Peyer's patch (tissue), 4 donors: ENCODE results near the gene VPS8. TPM values are rescaled to one million over a fixed set of nuclear protein-coding genes. Genes with fewer than 3 reads are reported as not detected.

Experiments used
- DNase-seq, 3 donors: peaks; one replicate each; pipeline ENCODE4 v3.0.0-alpha.2; 2017 to 2019
- H3K27ac ChIP-seq, 4 donors: fragments of 200-600 bp; sonication (generic); one replicate each; pipeline ENCODE4 v1.5.1; 2016 to 2019
- H3K27me3 ChIP-seq, 2 donors: fragments of 200-600 bp; sonication (generic); one replicate each; pipeline ENCODE4 v1.5.1; 2019
- H3K36me3 ChIP-seq, 3 donors: fragments of 200-600 bp; sonication (generic); one replicate each; pipeline ENCODE4 v1.5.1; 2016 to 2019
- H3K4me1 ChIP-seq, 4 donors: fragments of 200-600 bp; sonication (generic); one replicate each; pipeline ENCODE4 v1.5.1; 2016 to 2019
- H3K4me3 ChIP-seq, 4 donors: fragments of 200-600 bp; sonication (generic); 1 replicate in 3 of 4; 2 replicates in 1 of 4; pipeline ENCODE4 v1.5.1; 2016 to 2019; ENCODE audit warnings: mild to moderate bottlenecking in 1 of 4
- H3K9me3 ChIP-seq, 4 donors: fragments of 200-600 bp; sonication (generic); one replicate each; pipeline ENCODE4 v1.5.1; 2016 to 2019; ENCODE audit warnings: mild to moderate bottlenecking in 1 of 4
- POLR2A ChIP-seq, 2 donors: fragments of 450-650 bp; IDR thresholded peaks; one replicate each; pipeline ENCODE4 v1.5.1; 2017; ENCODE audit warnings: antibody characterized with exemption in 2 of 2, mild to moderate bottlenecking in 2 of 2, moderate library complexity in 2 of 2
- total RNA-seq, 4 donors: library from RNA; depleted of rRNA; stranded (reverse); fragments of >200 nt; gene quantifications; one replicate each; pipeline ENCODE4 v1.1.0, GENCODE V29; 2016
- TF ChIP-seq, protein P1 (sequence below), 6 experiments: fragments of 450-650 bp in 4 of 6; fragments of 200-600 bp in 2 of 6; sonication (generic) in 1 of 6; IDR thresholded peaks; one replicate each; pipeline ENCODE4 v1.5.1; 2017 to 2019; ENCODE audit warnings: antibody characterized with exemption in 6 of 6, mild to moderate bottlenecking in 3 of 6, moderate library complexity in 1 of 6

VPS8 gene
- total RNA-seq, 4 donors from 2014 or later: 49.7 to 109 (median 74.3) TPM

- no peak for DNase-seq
- no peak overlapping the region for H3K27ac ChIP-seq
- no peaks in the 10 kb centered on the region for H3K36me3 ChIP-seq
Observed at GRCh38 chr3:184796954-184797353, 15.0 kb upstream of the VPS8 start.

DNA sequence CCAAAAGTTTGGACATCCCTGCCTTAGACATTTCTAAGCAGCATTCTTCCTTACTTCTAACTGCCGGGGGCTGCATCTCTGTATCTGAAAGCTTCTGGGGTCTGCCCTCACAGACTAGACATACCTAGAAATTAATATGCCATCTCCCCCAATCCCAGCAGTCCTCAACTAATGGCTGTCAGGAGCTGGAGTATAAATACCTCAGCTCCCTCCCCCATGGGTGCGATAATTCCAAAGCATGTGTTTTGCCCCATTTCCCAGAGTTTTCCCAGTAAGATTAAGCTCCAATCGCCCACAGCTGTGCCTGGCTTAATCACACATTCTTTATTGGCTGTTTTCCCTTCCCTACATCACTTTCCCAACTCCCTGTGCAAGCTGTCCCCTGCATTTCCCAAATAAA, 13.8 kb upstream of the VPS8 start:
- no peak for TF ChIP-seq POLR2A (IDR thresholded peaks at IDR 0.05)
- TF ChIP-seq, protein P1, sequence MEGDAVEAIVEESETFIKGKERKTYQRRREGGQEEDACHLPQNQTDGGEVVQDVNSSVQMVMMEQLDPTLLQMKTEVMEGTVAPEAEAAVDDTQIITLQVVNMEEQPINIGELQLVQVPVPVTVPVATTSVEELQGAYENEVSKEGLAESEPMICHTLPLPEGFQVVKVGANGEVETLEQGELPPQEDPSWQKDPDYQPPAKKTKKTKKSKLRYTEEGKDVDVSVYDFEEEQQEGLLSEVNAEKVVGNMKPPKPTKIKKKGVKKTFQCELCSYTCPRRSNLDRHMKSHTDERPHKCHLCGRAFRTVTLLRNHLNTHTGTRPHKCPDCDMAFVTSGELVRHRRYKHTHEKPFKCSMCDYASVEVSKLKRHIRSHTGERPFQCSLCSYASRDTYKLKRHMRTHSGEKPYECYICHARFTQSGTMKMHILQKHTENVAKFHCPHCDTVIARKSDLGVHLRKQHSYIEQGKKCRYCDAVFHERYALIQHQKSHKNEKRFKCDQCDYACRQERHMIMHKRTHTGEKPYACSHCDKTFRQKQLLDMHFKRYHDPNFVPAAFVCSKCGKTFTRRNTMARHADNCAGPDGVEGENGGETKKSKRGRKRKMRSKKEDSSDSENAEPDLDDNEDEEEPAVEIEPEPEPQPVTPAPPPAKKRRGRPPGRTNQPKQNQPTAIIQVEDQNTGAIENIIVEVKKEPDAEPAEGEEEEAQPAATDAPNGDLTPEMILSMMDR (IDR thresholded peaks at IDR 0.05): no peak
- no peak overlapping the region for H3K27ac ChIP-seq
- no peak for DNase-seq
- no peaks in the 10 kb centered on the region for H3K36me3 ChIP-seq
- H3K27me3 ChIP-seq: no peaks in the 10 kb centered on the region
- H3K9me3 ChIP-seq: no peaks in the 10 kb centered on the region
- H3K4me3 ChIP-seq: no peak overlapping the region
- H3K4me1 ChIP-seq: no peaks in the 10 kb centered on the region

More at GRCh38 chr3:184796954-184797353, 15.0 kb upstream of the VPS8 start:
- Histone ChIP-seq H3K4me3 (no peak overlapping the region), H3K4me1 (no peaks in the 10 kb centered on the region), H3K27me3 (no peaks in the 10 kb centered on the region), H3K9me3 (no peaks in the 10 kb centered on the region)
- no peak for TF ChIP-seq POLR2A (IDR thresholded peaks at IDR 0.05)
- TF ChIP-seq, protein P1 (IDR thresholded peaks at IDR 0.05): no peak

DNA sequence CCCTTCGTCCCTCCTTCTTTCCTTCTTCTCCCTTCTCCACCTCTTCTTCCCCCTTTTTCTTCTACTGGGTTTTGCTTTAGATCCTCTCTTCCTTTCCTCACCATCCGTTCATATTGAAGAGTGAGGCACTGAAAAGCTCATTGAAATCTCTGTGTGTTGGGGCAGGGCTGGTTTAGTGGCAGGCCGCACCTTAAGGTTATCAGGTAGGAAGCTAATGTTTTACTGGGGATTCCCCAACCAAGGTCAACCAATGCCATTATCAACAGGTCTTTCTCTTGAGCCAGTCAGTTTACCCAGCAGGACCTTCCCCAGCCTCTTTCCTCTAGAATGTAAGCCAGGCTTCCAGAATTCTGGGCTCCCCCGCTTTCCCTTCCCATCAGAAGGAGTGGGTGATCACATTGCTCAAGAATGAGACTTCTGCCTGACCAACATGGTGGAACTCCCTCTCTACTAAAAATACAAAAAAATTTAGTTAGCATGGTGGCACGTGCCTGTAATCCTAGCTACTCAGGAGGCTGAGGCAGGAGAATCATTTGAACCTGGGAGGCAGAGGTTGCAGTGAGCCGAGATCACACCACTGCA, 11.5 kb upstream of the VPS8 start:
- peak in 1 of 3 donors; percentile 59 for DNase-seq
- Histone ChIP-seq H3K4me1 (peaks cover 0 to 10% (median 0%) of the 10 kb centered on the region in 4 donors), H3K27ac (no peak overlapping the region), H3K9me3 (no peaks in the 10 kb centered on the region), H3K27me3 (no peaks in the 10 kb centered on the region), H3K36me3 (no peaks in the 10 kb centered on the region), H3K4me3 (no peak overlapping the region)
- no peak for TF ChIP-seq POLR2A (IDR thresholded peaks at IDR 0.05)
- TF ChIP-seq, protein P1 (IDR thresholded peaks at IDR 0.05): no peak

DNA sequence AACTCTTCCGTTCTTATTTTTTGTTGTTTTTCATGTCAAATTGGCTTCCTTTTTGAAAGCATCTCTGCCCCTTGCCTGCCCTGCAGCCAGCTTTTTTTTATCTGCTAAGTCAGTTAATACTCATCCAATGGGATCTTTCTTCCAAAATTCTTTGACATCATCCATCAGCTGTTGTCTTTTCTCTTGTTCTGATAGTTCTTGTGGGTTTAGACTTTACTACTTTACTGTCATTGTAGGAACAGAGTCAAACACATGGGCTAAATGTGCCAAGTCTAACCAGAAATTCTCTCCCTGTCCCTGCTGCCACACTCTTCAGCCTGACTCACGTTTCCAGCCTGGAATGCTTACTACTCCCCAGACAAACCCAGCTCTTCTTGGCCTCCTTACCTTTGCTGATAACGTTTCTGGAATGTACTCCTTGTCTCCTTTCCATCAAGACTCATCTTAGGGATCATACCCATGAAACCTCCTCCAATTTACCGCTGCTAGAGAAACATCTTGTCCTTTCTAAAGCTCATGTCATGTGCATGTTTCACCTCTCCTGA, 10.7 kb upstream of the VPS8 start:
- peaks cover 0 to 19% (median 0%) of the 10 kb centered on the region in 4 donors for H3K4me1 ChIP-seq
- no peak overlapping the region for H3K4me3 ChIP-seq
- no peaks in the 10 kb centered on the region for H3K36me3 ChIP-seq
- no peaks in the 10 kb centered on the region for H3K27me3 ChIP-seq
- H3K27ac ChIP-seq: no peak overlapping the region
- no peaks in the 10 kb centered on the region for H3K9me3 ChIP-seq
- TF ChIP-seq, protein P1 (IDR thresholded peaks at IDR 0.05): no peak
- no peak for TF ChIP-seq POLR2A (IDR thresholded peaks at IDR 0.05)
- DNase-seq: no peak

GRCh38 chr3:184802150-184802549, 9.8 kb upstream of the VPS8 start:
- no peaks in the 10 kb centered on the region for H3K9me3 ChIP-seq

More at GRCh38 chr3:184802150-184802549, 9.8 kb upstream of the VPS8 start:
- H3K27me3 ChIP-seq: no peaks in the 10 kb centered on the region
- no peaks in the 10 kb centered on the region for H3K36me3 ChIP-seq
- H3K4me1 ChIP-seq: peaks cover 0 to 27% (median 0%) of the 10 kb centered on the region in 4 donors
- TF ChIP-seq POLR2A (IDR thresholded peaks at IDR 0.05): no peak
- TF ChIP-seq, protein P1 (IDR thresholded peaks at IDR 0.05): no peak
- no peak for DNase-seq
- H3K27ac ChIP-seq: no peak overlapping the region
- H3K4me3 ChIP-seq: no peak overlapping the region
